Esophagus squamous epithelium (tissue), 4 donors: ENCODE measurements around the gene RBKS.

Experiments
- CTCF ChIP-seq, 6 experiments: fragments of 450-650 bp in 4 of 6; fragments of 200-600 bp in 2 of 6; sonication (generic) in 2 of 6; IDR thresholded peaks; one replicate each; pipeline ENCODE4 v1.5.1; 2016 to 2019; ENCODE audit warnings: antibody characterized with exemption in 6 of 6, mild to moderate bottlenecking in 4 of 6, moderate library complexity in 4 of 6
- POLR2A ChIP-seq, 4 donors: fragments of 450-650 bp; IDR thresholded peaks; one replicate each; pipeline ENCODE4 v1.6.1; 2017; ENCODE audit warnings: antibody characterized with exemption in 4 of 4, mild to moderate bottlenecking in 4 of 4, moderate library complexity in 3 of 4

- TF ChIP-seq POLR2A (IDR thresholded peaks at IDR 0.05), result no peak
- no peak for TF ChIP-seq CTCF (IDR thresholded peaks at IDR 0.05)
Measured at GRCh38 chr2:27838502-27838901, 51.7 kb downstream of the RBKS start.
